Suprapubic skin (tissue), 3 donors: ENCODE data around the gene GRK2.

Experiments
- POLR2AphosphoS5 ChIP-seq, 3 donors: sonication (generic); formaldehyde crosslinking; IDR thresholded peaks; one replicate each; pipeline ENCODE4 v1.6.1; 2017; ENCODE audit warnings: antibody characterized with exemption in 3 of 3
- TF ChIP-seq, protein P1 (sequence below), 2 donors: fragments of 200-600 bp in 1 of 2; fragments of 450-650 bp in 1 of 2; sonication (generic) in 1 of 2; IDR thresholded peaks; one replicate each; pipeline ENCODE4 v1.5.1; 2016 to 2019; ENCODE audit warnings: antibody characterized with exemption in 2 of 2, mild to moderate bottlenecking in 1 of 2, moderate library complexity in 1 of 2

DNA sequence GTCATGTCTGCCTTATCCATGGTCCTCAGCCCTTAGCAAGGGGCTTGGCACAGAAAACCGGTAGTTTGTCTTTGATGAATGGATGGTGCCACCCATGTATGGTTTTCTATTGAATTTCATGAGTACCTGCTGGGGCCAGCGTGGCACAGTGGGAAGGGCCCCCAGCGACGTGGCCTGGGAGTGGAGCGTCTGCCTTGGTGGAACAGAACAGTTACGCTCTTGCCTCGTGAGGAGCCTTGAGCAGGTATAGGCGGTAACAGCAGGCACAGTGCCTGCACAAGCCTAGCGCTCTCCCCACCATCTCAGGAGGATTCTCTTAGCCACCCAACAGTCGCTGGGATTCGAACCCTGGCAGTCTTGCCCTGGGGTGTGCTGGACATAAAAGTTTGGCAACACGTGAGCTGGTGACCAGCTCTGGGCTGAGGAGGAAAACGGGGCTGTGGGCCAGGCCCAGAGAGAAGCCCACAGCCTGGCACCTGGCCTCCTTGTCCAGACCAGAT, 34.0 kb downstream of the GRK2 start:
- no peak for TF ChIP-seq POLR2AphosphoS5 (IDR thresholded peaks at IDR 0.05)
- TF ChIP-seq, protein P1, sequence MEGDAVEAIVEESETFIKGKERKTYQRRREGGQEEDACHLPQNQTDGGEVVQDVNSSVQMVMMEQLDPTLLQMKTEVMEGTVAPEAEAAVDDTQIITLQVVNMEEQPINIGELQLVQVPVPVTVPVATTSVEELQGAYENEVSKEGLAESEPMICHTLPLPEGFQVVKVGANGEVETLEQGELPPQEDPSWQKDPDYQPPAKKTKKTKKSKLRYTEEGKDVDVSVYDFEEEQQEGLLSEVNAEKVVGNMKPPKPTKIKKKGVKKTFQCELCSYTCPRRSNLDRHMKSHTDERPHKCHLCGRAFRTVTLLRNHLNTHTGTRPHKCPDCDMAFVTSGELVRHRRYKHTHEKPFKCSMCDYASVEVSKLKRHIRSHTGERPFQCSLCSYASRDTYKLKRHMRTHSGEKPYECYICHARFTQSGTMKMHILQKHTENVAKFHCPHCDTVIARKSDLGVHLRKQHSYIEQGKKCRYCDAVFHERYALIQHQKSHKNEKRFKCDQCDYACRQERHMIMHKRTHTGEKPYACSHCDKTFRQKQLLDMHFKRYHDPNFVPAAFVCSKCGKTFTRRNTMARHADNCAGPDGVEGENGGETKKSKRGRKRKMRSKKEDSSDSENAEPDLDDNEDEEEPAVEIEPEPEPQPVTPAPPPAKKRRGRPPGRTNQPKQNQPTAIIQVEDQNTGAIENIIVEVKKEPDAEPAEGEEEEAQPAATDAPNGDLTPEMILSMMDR (IDR thresholded peaks at IDR 0.05), result no peak
